ENCODE measurements around the gene TESK2. TPM values are rescaled to one million over a fixed set of nuclear protein-coding genes. Genes with fewer than 3 reads are reported as not detected.

Gene TESK2
- polyA plus RNA-seq, 1 of the 3 experiments (the other 2 are of a cell fraction): 1.3 TPM

- TF ChIP-seq USF1 (IDR thresholded peaks at IDR 0.05; ENCODE audit: borderline replicate concordance, low read depth): no peak
- peak; percentile 60 for TF ChIP-seq POLR2AphosphoS5 (IDR thresholded peaks at IDR 0.05; ENCODE audit: low read depth, low read length)
- peak; percentile 73; the same call in 1 of the 2 replicates for TF ChIP-seq SIN3A (IDR thresholded peaks at IDR 0.05; ENCODE audit: borderline replicate concordance, low read depth, low read length)
- 0 out of 2 replicates have a peak, but pooled peaks have one; percentile 13 for TF ChIP-seq RFX5 (IDR thresholded peaks at IDR 0.05; ENCODE audit: low read length)
- TF ChIP-seq CHD2 (IDR thresholded peaks at IDR 0.05; ENCODE audit: low read length, partially characterized antibody): peak; percentile 43
- no peak for TF ChIP-seq FOXJ3 (CRISPR knock-in tag; IDR thresholded peaks at IDR 0.05)
- TF ChIP-seq SMC3 (IDR thresholded peaks at IDR 0.05; ENCODE audit: low read depth, low read length): peak; percentile 55
- TF ChIP-seq RXRA (IDR thresholded peaks at IDR 0.05; ENCODE audit: borderline replicate concordance, low read depth): no peak
- peak; percentile 78 for TF ChIP-seq GABPA (IDR thresholded peaks at IDR 0.05; ENCODE audit: low read depth)
- TF ChIP-seq RCOR1 (IDR thresholded peaks at IDR 0.05; ENCODE audit: low read length): no peak
- TF ChIP-seq FOXM1 (IDR thresholded peaks at IDR 0.05; ENCODE audit: low read depth): 0 out of 2 replicates have a peak, but pooled peaks have one; percentile 20
- TF ChIP-seq ELF1 (IDR thresholded peaks at IDR 0.05): peak; percentile 40; the same call in 1 of the 2 replicates
- 0 out of 2 replicates have a peak, but pooled peaks have one; percentile 3 for TF ChIP-seq REST (IDR thresholded peaks at IDR 0.05; ENCODE audit: low read depth, low read length)
- peak; percentile 60 for TF ChIP-seq RAD21 (IDR thresholded peaks at IDR 0.05; ENCODE audit: low read length)
- TF ChIP-seq TAF1 (IDR thresholded peaks at IDR 0.05; ENCODE audit: borderline replicate concordance, low read depth, low read length): peak; percentile 40
- TF ChIP-seq PBX3 (IDR thresholded peaks at IDR 0.05): peak; percentile 19; the same call in 1 of the 2 replicates
- peak; percentile 74 for TF ChIP-seq CTCF (IDR thresholded peaks at IDR 0.05)
- TF ChIP-seq JUND (IDR thresholded peaks at IDR 0.05): no peak
- TF ChIP-seq MAX (IDR thresholded peaks at IDR 0.05; ENCODE audit: low read depth): peak; percentile 80
- TF ChIP-seq EZH2phosphoT487 (IDR thresholded peaks at IDR 0.05; ENCODE audit: borderline replicate concordance, low read depth): no peak
- TF ChIP-seq NFIC (IDR thresholded peaks at IDR 0.05; ENCODE audit: borderline replicate concordance): no peak
- TF ChIP-seq MXI1 (IDR thresholded peaks at IDR 0.05; ENCODE audit: low read depth, low read length): no peak
- POLR2A ChIA-PET: interaction anchor here (0.7 to 4.6 kb wide), 8 partner anchors 23 to 573 kb away, joined by 3 to 50 read pairs (median 4); partner anchors contain the start of genes EIF2B3, HECTD3, HPDL and MUTYH
- Histone ChIP-seq H3K27me3 (ENCODE audit: insufficient read depth) (no peaks in the 10 kb centered on the region), H3K9me3 (no peaks in the 10 kb centered on the region), H3K4me2 (peak overlapping the region; percentile 87), H3K79me2 (ENCODE audit: insufficient read depth) (no peaks in the 10 kb centered on the region), H3K27ac (ENCODE audit: low read depth in 2 of 2, low read length in 1 of 2) (peak overlapping the region; percentile 77 to 87), H3K4me1 (ENCODE audit: control insufficient read depth in 1 of 2, insufficient read depth in 2 of 2, low read depth in 1 of 2, low read length in 1 of 2) (peaks cover 0 to 13% of the 10 kb centered on the region in 2 experiments; a peak in 1 of 4 replicates), H3K36me3 (replicated peaks in 1 of 2; ENCODE audit: control insufficient read depth in 1 of 2, insufficient read depth in 2 of 2, low read length in 1 of 2) (no peaks in the 10 kb centered on the region), H2AFZ (ENCODE audit: low read depth) (peak overlapping the region; percentile 80), H3K9ac (peak overlapping the region; percentile 83), H4K20me1 (ENCODE audit: insufficient read depth) (no peaks in the 10 kb centered on the region), H3K9me2 (no peaks in the 10 kb centered on the region), H3F3A (replicated peaks; ENCODE audit: insufficient read depth) (peaks cover 10% of the 10 kb centered on the region), H3K4me3 (ENCODE audit: low read depth in 2 of 2, low read length in 1 of 2) (peak overlapping the region; percentile 68 to 78)
- peak; percentile 97 for DNase-seq
- CTCF ChIA-PET: interaction anchor here (0.6 to 14.7 kb wide), 19 partner anchors 11 to 516 kb away, joined by 3 to 470 read pairs (median 4); partner anchors contain the start of genes BEST4, HECTD3, MUTYH and PLK3
- WGBS (ENCODE audit: low lambda C conversion rate): 1% methylated on average over 37 of the region's 68 CpGs
Observed at GRCh38 chr1:45303520-45304310, 187.2 kb downstream of the TESK2 start.
